SKM-1 (cell line): ENCODE data around the gene CCDC60.

Experiments
- DNase-seq: peaks from one replicate; lab custom pipeline; 2025; ENCODE audit not compliant: unreplicated experiment; lab: John Stamatoyannopoulos, UW

The CCDC60 gene

GRCh38 chr12:119501052-119501451 is 166.5 kb downstream of the CCDC60 start:
- no peak for DNase-seq

DNA sequence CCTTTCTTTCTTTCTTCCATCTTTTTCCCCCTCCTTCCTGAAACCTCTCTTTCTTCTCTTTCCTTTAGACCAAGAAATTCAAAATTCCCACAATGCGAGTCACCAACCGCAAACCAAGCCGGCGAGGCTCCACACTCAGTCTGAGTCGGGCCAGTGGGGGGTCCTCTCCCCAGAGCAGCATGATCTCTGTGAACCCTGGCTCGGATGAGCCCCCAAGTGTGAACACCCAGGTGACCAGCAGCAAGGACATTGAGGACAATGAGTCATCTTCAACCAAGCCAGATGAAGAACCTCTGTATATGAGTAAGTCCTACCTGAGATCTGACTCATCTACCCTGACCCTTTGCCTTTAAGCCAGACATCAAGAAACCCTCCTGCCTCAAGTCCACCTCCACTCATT is 170.5 kb downstream of the CCDC60 start:
- DNase-seq, result no peak

GRCh38 chr12:119512772-119513497 is 178.4 kb downstream of the CCDC60 start:
- no peak for DNase-seq

DNA sequence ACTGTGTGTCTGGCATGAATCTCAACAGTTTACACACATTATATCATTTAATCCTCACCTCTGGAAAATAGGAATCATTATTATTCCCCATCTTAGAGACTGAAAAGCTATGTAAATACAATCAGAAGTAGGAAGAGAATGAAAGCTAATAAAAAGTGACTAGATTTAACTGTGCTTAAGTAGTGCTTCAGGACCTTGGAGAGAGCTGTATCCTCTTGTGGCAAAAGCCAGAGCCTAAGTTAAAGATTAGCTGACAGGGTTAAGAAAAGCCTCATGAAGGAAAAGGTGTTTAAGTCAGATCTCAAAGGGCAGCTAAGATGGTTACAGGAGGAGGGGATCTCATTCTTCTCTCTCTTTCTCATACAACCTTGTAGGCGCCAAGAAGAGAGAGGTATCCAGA is 193.7 kb downstream of the CCDC60 start:
- DNase-seq, result no peak

DNA sequence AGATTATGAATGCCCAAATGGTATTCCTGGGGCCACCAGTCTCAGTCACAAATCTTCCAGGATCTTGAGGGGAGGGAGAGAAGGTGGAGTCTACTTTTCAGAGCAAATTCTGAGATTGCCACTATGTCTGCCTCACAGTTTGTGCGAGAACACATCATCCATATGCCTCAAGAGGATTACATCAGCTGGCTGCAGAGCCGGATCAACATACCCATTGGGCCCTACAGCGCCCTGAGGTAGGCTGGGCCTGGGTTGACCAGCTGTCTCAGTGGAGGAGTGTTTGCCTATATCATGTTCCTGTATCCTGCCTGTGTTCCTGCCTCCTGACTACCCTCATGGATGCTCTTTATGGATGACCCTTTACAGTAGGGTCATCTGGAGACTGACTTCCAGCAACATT is 205.9 kb downstream of the CCDC60 start:
- no peak for DNase-seq

DNA sequence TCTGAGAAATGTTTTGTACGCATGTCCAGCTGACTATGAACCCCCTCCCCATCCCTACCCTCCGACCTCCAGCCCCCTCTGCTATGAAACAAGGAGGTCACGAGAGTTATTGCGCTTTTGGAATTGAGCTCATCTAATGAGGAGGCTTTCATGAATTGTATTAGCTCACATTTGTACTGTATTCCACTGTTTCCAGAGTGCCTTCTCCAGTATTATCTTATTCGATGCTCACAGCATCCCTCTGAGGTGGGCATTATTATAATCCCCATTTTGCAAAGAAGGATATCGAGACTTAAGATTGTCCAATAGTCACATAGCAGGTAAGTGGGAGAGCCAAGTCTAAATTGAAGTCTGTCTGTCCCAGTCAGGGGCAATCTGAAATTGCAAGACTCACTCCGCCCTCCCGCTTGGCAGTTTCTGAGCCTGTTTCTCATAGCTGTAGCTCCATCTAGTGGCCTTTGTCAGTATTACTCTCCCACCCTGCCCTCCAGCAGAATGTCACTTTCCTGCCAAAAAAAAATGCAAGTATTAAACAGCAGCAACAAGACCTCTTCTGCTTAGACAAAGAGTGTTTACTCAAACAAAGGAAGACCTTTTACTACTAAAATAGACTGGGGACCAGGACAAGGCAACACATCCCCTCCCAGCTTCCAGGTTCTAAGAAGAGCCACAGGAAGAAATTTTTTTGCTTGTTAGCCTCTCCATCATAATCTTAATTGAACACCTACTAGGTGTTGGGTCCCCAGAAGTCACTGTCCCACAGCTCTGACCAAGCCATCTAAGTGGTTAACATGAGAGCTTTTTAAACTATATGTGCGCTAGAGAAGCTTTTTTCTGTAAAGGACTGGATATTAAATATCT is 210.5 kb downstream of the CCDC60 start:
- DNase-seq, result peak; percentile 0

- no peak for DNase-seq
Measured at GRCh38 chr12:119546340-119546739, 211.8 kb downstream of the CCDC60 start.

GRCh38 chr12:119547001-119547400 is 212.5 kb downstream of the CCDC60 start:
- DNase-seq, result no peak

- no peak for DNase-seq
Measured at GRCh38 chr12:119556854-119557253, 222.3 kb downstream of the CCDC60 start.

DNA sequence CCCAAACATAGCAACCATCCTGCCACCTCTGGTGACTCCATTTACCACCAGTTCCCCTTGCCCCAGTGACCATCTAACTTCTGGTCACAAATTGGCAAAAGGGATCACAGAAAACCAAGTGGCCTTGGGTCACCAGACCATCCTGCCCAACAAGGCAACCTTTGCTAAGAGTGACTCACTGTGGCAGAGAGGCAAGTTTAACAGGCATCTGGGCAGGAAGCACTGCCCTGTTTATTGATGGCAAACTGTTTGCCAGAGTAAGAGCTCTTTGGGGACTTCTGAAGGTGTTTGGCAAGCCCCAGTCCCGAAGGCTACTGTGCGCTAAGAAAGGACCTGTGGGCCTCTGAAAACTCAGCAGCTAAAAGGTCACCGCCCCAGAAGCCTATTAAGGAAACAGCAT is 230.9 kb downstream of the CCDC60 start:
- no peak for DNase-seq

DNA sequence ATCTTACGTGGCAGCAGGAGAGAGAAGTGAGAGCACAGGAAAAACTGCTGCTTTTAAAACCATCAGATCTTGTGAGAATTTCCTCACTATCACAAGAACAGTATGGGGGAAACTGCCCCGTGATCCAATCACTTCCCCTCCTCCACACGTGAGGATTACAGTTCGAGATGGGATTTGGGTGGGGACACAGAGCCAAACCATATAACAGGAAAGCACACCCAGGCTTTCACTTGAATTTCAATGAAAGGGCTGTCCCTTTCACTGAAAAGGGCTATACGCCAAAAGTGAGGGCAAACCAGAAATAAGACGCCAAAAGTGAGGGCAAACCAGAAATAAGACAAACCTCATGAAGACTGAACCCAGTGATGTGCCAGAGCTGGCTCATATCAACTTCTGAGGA is 236.2 kb downstream of the CCDC60 start:
- no peak for DNase-seq

GRCh38 chr12:119573086-119573485 is 238.6 kb downstream of the CCDC60 start:
- no peak for DNase-seq

- no peak for DNase-seq
Measured at GRCh38 chr12:119574255-119574654, 239.7 kb downstream of the CCDC60 start.

- DNase-seq, result no peak
Measured at GRCh38 chr12:119576118-119576810, 241.7 kb downstream of the CCDC60 start.

DNA sequence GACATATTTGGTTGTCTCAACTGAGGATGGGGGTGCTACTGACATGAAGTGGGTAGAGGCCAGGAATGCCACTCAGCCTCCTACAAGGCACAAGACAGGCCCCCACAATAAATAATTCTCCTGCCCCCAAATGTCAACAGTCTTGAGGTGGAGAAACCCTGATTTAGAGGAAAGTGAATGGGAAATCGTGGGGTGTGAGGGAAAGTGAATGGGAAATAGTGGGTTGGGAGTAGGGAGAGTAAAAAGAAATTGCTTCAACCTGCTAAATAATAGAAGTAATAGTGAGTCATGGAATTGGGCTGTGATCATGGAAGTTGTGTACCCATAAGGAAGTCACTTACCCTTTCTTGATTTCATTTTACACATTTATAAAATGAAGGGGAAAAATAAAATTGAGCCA is 242.4 kb downstream of the CCDC60 start:
- no peak for DNase-seq

DNA sequence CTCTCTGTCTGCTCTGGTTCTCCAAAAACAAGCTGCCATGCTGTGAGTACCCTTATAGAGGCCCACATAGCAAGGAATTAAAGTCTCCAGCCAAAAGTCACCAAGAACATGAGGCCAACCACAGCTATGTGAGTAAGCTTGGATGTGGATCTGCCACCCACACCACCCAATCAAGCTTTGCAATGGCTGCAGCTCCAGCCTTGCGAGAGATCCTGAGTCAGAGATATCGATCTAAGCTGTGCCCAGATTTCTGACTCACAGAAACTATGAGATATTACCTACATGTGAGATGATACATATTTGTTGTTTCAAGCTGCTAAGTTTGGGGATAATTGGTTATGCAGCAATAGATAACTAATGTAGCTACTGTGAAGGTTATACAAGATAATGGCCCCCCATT is 243.6 kb downstream of the CCDC60 start:
- DNase-seq, result no peak

DNA sequence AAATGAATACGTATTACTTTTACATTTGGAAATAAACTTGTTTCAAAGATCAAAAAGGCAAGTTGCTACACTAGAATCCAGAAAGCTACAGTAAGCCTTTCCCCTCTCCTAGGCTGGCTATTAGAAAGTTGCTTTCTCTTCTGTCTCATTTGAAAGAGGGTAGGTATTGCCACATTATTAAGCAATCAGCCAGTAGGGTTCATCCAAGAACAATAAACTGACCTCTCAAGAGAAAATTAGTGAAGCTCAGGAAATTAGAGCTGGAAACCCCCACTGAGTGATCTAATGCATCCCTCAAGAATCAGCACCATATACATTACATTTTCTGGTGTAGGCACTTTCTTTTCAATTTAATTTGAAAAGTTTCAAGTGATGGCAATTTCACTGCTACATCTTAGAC is 254.6 kb downstream of the CCDC60 start:
- DNase-seq, result no peak

GRCh38 chr12:119589634-119590033 is 255.1 kb downstream of the CCDC60 start:
- DNase-seq, result no peak
